ENCODE measurements around the gene RGL3.
"Not testable (repeated sequence)": the region's sequence is repeated elsewhere in the genome, so short reads cannot be mapped to it uniquely, and the experiment has no call there.

The RGL3 gene

GRCh38 chr19:11356074-11356397 lies 63.1 kb downstream of the RGL3 start:
- DNase-seq: no peak

- peak; percentile 89 to 90 for DNase-seq
Observed at GRCh38 chr19:11355160-11356073, 63.7 kb downstream of the RGL3 start, which contains the start of gene PLPPR2. Gene PLPPR2 (plus strand): TSS chr19:11355432. CDS start chr19:11357674, 2,242 bp downstream.

- DNase-seq: not testable (repeated sequence)
Observed at GRCh38 chr19:11354102-11354501, 65.0 kb downstream of the RGL3 start.

DNA sequence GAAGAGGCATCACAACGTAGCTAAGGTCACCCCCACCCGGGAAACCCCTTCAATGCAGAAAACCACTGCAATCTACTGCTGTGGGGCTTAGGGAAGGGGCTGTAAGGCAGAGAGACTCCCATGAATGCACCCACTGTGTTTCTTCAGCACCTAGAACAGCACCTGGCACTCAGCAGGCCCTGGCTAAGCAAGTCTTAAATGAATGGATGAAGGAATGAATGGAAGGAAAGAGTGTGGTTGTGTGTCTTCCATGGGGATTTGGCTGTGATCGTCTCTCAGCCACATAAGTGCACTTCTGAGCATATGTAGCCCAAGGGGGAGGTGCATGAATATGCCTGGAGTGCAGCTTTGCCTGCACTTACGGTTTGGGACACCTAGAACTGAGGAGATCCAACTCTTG lies 69.9 kb downstream of the RGL3 start:
- DNase-seq: no peak

GRCh38 chr19:11347546-11348039 lies 71.5 kb downstream of the RGL3 start:
- no peak for DNase-seq

DNA sequence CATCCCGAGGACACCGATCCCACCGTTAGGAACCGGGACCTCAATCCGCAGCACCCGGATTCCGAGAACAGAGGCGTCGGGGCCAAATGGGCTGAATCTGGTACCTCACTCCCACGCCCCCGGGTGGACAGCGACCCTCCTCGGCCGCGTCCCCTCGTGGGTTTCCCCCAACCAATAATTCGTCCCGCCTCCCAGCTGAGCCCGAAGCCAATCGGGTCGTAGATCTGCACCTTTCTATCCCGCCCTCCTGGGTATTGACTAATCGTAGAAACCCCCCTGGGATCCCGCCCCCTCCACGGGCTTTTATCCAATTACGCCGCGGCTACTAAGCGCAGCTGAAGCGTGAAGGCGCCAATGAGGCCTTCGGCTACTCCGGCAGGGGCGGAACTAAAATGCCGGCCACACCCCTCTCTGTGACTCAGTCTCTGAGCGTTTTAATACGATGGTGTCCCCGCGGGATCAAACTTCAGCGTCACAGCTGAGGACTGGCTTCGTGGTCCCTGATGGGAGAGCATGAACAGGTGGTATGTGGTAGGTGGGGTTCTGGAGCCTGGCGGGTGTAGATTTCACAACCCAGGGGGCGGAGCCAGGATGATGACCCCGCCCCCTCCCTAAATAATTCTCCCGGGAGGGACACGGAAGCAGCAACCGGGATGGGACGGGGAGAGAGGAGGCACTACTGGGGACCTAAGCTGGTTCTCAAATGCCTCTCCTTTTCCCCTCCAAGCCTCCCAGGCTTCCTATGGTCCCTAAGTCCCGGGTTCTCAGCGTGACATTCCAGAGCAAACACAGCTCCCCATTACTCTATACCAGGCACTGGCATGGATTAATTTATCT lies 72.8 kb downstream of the RGL3 start, which contains the start of the genes CCDC159 and TMEM205:
Gene CCDC159 (plus strand): TSS at position 416 of the 837 bp plus-strand sequence. CDS start 88 bp downstream, at position 504.
Gene TMEM205 (minus strand): TSS at position 165 of the 837 bp plus-strand sequence. CDS start 649 bp downstream, outside the sequence.
- peak; percentile 99 for DNase-seq

- DNase-seq: no peak
Observed at GRCh38 chr19:11345122-11345803, 73.9 kb downstream of the RGL3 start.

Data from CD4-positive, alpha-beta T cell treated with Interleukin-1 beta for 1 hour (primary cell).